Activated gamma-delta T cell treated with Interleukin-2 at 50 U/mL for 16 hours (primary cell): ENCODE results near the gene TRIM72.
"Not testable (repeated sequence)": the region's sequence is repeated elsewhere in the genome, so short reads cannot be mapped to it uniquely, and the experiment has no call there.

Experiments used
- DNase-seq: peaks from one replicate; pipeline ENCODE4 v3.0.0-alpha.2; 2020

Gene TRIM72, protein sequence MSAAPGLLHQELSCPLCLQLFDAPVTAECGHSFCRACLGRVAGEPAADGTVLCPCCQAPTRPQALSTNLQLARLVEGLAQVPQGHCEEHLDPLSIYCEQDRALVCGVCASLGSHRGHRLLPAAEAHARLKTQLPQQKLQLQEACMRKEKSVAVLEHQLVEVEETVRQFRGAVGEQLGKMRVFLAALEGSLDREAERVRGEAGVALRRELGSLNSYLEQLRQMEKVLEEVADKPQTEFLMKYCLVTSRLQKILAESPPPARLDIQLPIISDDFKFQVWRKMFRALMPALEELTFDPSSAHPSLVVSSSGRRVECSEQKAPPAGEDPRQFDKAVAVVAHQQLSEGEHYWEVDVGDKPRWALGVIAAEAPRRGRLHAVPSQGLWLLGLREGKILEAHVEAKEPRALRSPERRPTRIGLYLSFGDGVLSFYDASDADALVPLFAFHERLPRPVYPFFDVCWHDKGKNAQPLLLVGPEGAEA

DNA sequence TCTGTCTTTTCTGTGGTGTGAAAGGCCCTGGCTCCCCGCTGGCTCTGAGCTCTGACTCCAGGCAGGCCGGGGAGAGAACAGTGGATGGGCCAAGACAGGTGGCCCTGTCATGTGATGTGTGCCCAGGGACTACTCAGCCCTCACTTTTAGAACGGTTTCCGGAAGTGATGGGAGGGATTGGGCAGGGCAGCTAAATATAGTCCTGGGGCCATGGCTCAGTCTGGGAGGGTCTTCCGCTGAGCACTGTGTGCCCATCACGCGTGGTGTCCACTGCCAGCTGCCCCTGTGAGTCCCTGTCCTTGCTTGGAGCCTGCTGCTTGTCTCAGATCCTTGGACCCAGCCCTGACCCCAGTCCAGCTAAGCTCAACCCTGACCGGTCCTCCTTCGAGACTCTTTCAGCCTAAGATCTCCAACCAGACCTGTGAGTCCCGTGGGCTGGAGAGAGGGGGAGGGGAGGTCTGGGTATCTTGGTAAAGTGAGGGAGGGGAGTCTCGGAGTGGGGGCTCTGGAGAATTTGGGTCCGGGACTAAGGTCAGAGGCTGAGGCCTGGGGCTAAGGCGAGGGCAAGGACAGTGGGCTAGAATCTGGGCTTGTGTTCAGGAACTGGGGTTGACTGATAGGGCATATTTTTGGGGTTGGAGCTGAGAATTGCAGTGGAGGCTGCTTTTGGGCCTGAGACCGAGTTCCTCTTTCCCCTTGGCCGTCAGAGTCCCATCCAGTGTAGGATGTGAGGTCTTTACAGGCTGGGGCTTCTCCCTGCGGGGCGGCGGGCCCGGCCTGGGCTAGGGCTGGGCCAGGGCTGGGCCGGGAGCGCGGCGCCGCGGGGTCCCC, at the start of gene TRIM72:
Gene TRIM72, plus strand, starts transcription at position 243 of the 831 bp plus-strand sequence. CDS start 620 bp downstream, outside the sequence.
- DNase-seq = no peak

DNA sequence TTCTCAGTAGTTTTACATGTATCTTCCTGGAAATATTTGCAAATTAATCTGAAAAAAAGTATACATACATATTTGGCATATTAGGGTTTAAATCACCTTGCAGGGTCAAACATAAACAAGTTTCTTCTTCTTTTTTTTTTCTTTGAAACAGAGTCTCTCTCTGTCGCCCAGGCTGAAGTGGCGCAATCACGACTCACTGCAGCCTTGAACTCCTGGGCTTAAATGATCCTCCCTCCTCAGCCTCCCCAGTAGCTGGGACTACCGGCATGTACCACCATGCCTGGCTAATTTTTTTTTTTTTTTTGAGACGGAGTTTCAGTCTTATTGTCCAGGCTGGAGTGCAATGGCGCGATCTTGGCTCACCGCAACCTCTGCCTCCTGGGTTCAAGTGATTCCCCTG, 46.6 kb upstream of the TRIM72 start:
- DNase-seq = no peak

DNA sequence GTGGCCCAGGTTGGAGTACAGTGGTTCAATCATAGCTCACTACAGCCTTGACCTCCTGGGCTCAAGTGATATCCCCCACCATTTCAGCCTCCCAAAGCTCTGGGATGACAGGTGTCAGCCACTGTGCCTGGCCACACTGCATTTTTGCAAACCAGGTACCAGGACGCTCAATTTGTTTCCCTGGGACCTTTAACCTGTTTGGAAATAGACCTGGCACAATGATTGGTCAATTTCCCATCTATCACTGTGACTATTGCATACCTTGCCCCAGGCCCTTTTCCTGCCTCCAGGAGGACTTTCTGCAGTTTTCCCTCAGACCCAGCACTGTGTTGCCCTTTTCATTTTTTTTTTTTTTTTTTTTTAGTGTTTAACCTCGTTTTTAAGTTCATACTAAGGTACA, 45.1 kb upstream of the TRIM72 start:
- DNase-seq = no peak

DNA sequence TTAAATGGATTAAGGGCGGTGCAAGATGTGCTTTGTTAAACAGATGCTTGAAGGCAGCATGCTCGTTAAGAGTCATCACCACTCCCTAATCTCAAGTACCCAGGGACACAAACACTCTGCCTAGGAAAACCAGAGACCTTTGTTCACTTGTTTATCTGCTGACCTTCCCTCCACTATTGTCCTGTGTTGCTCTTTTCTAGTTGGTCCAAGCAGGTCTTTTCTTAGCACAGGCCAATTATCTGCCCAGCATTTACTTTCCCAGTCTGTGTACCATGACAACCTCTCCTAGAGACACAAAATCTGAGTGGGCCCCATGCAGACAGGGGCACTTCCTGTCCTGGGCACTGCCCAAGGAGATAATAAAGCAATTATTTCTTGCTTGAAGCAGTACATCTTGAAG, 43.9 kb upstream of the TRIM72 start:
- not testable (repeated sequence) for DNase-seq

DNA sequence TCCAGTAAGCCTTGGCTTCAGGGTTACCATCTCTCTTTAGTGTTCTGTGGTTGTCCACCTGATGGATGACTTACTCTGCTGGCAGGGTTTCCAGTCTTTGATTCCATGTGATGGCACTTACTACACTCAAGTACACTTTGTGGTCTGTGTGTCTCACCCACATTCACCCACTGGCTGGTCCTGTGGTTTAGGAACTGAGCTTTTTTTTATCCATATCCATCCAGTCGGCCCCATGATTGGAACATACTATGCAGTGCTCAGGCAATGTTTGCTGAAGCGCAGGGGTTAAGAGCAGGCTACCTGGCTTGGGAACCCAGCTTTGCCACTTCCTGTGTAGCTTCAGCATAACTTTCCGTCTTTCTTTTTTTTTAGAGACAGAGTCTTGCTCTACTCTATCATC, 36.8 kb upstream of the TRIM72 start:
- peak; percentile 42 for DNase-seq

DNA sequence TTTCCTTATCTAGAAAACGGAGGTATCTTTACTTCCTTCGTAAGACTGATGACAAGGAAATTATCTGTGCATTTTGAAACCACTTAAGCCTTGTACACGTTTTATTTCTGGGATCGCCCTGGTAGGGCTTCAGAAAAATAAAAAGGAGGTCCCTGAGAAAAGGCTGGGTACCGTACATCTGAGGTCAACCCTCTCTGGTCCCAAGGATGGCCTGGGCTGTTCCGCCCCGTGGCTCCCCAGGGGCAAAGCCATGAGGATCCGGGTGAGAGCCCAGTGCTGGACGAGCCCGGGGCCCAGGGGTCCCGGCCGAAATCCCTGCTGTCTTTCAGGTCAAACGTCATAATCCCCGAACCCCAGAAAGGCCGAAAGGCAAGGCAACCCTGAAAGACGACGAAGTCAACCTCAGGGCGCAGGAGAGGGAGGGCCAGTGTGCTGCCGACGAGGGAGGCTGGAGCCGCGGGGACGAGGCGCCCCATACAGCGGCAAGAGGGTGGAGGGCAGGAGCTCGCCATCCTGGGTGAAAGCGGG, 34.6 kb upstream of the TRIM72 start:
- DNase-seq = no peak

DNA sequence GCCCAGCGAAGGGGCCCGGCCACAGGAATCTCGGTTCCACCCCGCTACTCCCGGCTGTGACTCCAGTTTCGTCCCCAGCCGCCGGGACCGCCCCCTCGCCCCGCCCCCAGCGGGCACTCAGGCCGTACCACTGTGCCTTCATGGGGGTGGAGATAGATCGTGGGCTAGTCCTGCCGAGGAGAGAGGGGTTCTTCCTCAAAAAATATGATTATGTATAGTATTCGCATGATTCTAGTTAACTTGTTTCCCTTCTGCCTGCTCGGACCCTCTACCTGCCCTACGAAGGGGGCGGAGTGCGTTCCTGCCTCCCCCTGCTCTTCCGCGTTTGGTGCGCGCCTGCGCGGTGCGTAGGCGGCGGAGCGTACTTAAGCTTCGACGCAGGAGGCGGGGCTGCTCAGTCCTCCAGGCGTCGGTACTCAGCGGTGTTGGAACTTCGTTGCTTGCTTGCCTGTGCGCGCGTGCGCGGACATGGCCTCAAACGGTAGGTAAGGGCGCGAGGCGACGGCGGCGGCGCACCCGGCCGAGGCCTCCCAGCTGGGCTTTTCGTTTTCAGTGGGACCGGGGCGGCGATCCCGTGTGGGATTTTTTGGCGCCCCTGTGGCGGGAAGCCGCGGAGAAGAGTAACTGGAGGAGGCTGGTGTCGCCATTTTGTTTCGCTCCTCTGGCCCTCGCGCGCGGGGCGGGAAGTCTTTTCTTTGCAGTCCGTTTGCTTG, 34.0 kb upstream of the TRIM72 start, which contains the start of gene FUS:
Gene FUS, plus strand, starts transcription at position 393 of the 713 bp plus-strand sequence. Its CDS starts 76 bp downstream, at position 469.
- peak; percentile 88 for DNase-seq

DNA sequence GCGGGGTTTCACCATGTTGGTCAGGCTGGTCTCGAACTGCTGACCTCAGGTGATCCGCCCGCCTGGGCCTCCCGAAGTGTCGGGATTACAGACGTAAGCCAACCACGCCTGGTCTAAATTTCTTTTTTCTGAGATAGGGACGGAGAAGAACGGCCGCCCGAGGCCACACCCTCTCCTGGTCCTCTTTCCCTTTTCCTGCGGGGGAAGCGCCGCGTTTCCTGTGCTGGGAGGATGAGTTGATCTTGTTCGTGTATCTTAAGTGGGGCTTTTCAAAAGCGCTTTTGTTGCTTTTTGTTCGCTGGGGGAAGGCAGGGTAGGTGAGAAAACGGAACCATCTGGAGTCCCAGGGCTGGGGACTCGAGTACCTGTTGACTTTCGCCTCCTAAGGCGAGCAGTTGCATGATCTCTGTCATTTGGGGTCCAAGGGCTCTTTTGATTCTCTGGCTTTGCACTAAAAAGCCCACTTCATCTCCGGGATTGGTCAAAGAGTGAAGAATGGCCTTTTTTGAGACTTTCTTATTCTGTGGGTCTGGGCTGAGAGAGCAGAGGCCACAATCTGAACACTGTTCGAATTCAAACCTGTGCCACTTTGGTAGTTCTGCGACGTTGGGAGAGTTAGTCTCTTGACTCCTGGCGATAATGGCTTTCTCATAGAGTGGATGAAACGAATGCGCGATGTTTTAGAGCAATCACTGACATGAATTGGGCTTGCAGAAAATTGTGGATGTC, 32.7 kb upstream of the TRIM72 start:
- no peak for DNase-seq

DNA sequence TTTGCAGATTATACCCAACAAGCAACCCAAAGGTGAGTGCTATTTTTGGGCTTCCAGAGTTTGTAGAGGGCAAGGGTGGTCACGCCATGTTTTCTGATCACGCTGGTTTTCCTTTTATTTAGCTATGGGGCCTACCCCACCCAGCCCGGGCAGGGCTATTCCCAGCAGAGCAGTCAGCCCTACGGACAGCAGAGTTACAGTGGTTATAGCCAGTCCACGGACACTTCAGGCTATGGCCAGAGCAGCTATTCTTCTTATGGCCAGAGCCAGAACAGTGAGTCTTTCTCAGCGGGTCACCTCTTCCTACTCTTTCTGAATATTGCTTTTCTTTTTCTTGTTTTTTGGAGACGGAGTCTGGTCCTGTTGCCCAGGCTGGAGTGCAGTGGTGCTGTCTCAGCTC, 31.5 kb upstream of the TRIM72 start:
- DNase-seq = no peak

DNA sequence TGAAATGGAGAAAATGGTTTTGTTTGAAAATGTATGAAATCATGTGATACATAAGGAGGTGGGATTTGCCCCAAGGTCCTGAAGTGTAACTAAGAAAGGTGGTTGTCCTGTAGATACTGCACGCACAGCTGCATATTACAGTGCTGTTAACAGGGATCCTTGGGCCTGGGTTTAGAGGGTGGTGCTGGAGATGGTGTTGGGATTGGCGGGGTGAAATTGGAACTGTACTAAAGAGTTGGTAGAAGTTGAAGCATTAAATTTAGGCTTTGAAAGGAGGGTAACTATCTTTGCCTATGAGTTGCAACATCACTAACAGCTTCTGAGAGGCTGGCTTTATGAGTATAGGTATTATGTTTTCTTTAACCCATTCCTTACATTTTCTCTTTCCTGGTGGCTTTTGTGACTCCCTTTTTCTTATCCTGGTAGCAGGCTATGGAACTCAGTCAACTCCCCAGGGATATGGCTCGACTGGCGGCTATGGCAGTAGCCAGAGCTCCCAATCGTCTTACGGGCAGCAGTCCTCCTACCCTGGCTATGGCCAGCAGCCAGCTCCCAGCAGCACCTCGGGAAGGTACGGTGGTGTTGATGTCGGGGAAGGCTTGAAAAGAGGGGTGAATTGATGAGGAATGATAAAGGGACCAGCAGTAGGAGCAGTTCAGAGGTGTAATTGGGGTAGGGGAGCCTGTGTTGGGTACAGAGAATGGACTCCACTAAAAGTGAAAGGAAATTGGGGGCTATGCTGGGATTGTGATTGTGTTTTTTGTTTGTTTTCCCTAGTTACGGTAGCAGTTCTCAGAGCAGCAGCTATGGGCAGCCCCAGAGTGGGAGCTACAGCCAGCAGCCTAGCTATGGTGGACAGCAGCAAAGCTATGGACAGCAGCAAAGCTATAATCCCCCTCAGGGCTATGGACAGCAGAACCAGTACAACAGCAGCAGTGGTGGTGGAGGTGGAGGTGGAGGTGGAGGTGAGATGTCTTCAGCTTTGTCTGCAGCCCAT, 30.2 kb upstream of the TRIM72 start:
- DNase-seq = no peak

DNA sequence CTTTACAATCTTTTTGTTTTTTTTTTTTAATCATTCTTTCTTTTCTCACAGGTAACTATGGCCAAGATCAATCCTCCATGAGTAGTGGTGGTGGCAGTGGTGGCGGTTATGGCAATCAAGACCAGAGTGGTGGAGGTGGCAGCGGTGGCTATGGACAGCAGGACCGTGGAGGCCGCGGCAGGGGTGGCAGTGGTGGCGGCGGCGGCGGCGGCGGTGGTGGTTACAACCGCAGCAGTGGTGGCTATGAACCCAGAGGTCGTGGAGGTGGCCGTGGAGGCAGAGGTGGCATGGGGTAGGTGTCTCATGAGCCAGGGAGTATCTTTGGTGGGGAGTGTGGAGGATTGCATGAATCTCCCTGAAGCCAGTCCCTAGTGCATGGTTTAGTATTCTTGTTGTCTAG, 29.0 kb upstream of the TRIM72 start:
- DNase-seq = no peak

DNA sequence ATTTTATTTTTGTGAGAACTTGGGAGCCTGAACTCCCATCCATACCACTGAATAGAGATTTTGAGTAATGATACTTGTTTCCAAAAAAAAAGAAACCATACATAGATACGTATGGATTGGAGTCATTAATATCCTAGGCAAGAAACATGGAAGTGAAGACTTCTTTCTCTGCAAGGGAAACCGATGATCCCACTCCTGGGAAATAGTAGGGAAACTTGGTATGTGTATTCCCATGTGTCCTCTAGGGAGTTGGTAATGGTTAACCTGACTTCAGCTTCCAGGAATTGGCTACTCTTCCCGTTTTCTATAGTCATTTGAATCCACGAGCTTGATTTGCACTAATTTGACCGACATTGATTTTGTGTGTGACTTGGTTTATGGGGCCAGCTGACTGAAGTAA, 28.6 kb upstream of the TRIM72 start:
- DNase-seq = no peak

DNA sequence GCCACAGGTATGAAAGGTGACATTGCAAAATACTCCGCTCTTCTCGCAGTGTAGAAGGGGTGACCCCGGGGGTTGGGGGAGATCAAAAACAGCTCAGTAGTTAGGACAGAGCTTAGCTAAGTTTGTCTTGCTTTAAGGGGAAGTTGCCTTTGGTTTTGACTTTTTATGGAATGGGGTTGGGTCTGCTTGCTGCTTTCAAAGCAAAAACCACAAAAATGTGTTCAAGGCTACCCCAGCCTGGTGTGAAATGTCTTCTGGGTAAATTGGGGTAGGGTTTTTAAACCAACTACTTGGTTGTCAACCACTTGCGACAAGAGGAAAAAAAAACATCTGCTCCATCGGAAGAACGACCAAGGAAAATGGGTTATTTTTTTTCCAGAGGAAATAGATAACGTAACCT, 27.7 kb upstream of the TRIM72 start:
- no peak for DNase-seq

DNA sequence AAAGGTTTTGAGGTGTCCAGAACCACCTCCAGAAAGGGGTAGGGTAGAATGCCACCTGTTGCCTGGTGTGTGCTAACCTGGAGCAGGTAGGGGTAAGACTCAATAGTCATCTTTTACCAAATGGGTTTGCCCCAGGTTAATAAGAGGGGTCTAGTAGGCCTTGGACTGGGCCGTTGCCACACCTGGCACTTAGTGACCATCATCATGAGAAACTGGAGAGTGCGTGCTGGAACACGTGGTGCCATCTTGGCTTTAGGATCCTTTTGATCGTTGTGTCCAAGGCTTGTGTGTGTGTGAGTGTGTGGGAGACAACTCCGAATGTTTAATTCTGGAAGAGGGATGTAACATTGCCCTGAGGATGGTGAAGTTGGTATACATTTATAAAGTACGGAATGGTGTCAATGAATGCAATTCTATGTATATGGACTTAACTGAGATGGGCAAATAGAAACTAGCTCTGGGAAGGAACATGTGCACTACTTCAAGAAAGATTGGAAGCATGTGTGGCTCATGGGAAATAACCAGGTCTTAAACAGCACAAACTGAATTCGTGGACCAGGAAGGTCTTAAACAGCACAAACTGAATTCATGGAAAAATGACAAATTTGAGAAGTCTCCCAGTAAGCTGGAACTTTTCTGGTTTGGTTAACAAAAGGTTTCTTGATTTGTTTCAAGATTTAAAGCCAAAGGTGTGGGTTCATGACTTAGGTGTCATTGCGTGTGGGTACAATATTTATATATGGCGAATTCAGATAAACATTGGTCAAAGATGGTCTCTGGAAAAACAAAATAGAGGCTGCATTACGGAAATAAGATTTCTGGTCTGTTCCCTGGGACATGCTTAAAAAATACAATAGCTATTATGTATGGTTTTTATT, 26.8 kb upstream of the TRIM72 start:
- no peak for DNase-seq

DNA sequence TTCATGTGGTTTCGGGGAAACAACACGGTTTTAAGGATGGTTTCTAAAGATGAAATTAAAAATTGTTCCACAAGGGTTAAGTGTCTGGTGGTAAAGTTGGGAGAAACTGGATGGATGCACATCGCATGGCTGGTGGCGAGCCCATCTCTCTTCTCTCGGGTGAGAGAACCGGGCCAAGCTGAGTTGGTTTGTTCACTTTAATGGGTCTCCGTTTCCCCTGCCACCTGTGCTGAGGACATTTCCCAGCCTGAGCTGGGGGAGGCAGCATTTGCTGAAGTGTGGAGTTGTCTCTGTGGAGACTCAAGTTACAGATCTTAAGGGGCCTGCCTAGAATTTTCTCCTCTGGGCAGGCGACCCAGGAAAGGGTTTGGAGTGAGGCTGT, 26.1 kb upstream of the TRIM72 start:
- DNase-seq = no peak

DNA sequence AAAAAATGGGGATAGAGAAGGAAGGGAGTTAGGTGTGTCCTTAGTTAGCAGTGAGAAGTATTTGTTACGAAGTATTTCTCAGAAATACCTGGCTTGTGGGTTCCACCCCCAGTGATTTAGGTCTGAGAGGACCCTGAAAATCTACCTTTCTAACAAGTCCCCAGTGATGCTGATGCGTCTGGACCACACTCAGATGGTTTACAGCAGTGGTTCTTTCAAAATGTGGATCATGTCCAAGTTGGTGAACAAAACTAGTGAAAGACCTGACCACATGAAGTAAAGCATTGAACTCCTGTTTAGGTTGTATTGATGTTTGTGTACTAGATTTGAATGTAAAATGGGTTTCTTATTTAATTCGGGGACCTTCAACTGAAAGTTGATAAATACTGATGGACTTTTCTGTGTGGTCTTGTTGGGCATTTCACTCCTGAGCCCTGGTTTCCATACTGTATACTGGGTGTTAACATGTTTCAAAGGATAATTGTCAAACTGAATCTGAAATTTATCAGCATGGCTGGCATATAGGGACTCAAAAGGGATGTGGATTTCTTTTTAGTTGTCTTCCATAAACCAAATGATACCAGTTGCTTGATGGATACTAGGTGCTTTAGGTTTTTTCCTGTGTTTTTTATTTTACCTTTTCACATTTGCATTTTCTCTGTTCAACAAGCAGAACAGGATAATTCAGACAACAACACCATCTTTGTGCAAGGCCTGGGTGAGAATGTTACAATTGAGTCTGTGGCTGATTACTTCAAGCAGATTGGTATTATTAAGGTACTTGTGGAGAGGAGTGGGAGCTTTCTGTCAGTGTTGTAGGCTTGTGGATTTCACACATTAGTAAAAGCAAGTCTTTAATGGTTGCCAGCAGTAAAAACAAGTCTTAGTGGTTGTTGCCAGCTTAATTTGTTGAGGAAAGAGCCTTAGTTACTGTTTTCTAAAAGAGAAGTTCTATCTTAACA, 25.2 kb upstream of the TRIM72 start:
- no peak for DNase-seq

DNA sequence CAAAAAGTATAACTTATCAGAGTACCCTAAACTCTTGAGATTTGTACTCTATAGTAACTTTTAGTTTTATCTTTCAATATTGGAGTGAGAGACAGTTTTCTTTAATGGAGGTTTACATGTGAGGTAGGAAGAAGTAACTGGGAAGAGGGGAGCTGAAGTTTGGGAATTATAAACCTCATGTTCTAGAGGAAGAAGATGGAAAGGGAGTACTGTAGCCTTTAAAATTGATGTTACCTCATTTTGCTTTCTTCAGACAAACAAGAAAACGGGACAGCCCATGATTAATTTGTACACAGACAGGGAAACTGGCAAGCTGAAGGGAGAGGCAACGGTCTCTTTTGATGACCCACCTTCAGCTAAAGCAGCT, 24.5 kb upstream of the TRIM72 start:
- no peak for DNase-seq

DNA sequence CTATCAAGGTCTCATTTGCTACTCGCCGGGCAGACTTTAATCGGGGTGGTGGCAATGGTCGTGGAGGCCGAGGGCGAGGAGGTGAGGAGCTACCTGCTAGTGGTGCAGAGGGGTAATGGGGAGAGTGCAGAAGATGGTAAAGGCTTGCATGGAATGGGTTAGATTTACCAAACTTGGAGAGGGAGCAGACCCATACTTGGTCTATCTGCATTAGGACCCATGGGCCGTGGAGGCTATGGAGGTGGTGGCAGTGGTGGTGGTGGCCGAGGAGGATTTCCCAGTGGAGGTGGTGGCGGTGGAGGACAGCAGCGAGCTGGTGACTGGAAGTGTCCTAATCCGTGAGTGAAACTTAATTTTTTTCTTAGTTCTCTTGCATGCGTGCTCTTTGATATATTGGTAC, 23.9 kb upstream of the TRIM72 start:
- DNase-seq = no peak
